Liver (tissue), 9 donors: Measurements from ENCODE around the gene LRRC23. TPM values are rescaled to one million over a fixed set of nuclear protein-coding genes. Genes with fewer than 3 reads are reported as not detected.
A peak's percentile ranks its signal among the peaks of the same experiment; 100 is the strongest.

ENCODE experiments used
- DNase-seq: peaks from one replicate; pipeline ENCODE4 v3.0.0-alpha.2; 2017; ENCODE audit warnings: low spot score
- H3K27ac ChIP-seq, 2 donors: one replicate each; pipeline ENCODE4 v1.7.0; 2013; ENCODE audit warnings: inconsistent platforms in 2 of 2, low read length in 2 of 2, control low read depth in 1 of 2, low read depth in 1 of 2, mild to moderate bottlenecking in 1 of 2
- H3K27me3 ChIP-seq, 4 donors: one replicate each; pipeline versions ENCODE4 v1.6.1 to v1.7.0; 2013; ENCODE audit warnings: low read length in 3 of 4, inconsistent platforms in 1 of 4, mild to moderate bottlenecking in 1 of 4, moderate library complexity in 1 of 4; ENCODE audit not compliant: control insufficient read depth in 4 of 4, insufficient read depth in 4 of 4
- H3K36me3 ChIP-seq, 4 donors: one replicate each; pipeline versions ENCODE4 v1.6.1 to v1.7.0; 2013; ENCODE audit warnings: low read length in 3 of 4, mild to moderate bottlenecking in 3 of 4, low read depth in 1 of 4, moderate library complexity in 1 of 4; ENCODE audit not compliant: control insufficient read depth in 4 of 4, insufficient read depth in 3 of 4
- H3K4me1 ChIP-seq, 4 donors: one replicate each; pipeline versions ENCODE4 v1.6.1 to v1.7.0; 2013; ENCODE audit warnings: low read length in 3 of 4, mild to moderate bottlenecking in 3 of 4, moderate library complexity in 1 of 4; ENCODE audit not compliant: control insufficient read depth in 4 of 4, insufficient read depth in 4 of 4
- H3K4me3 ChIP-seq, 3 donors: one replicate each; pipeline versions ENCODE4 v1.6.1 to v1.7.0; 2013; ENCODE audit warnings: low read length in 3 of 3, control low read depth in 1 of 3, low read depth in 1 of 3, mild to moderate bottlenecking in 1 of 3
- H3K9ac ChIP-seq, 2 donors: one replicate each; pipeline ENCODE4 v1.7.0; 2013; ENCODE audit warnings: low read length in 2 of 2, mild to moderate bottlenecking in 2 of 2, moderate library complexity in 2 of 2, control low read depth in 1 of 2, low read depth in 1 of 2
- H3K9me3 ChIP-seq, 4 donors: one replicate each; pipeline versions ENCODE4 v1.6.1 to v1.7.0; 2013; ENCODE audit warnings: low read length in 3 of 4; ENCODE audit not compliant: control insufficient read depth in 4 of 4
- ATF3 ChIP-seq: IDR thresholded peaks from 2 replicates; pipeline ENCODE4 v1.6.1; 2016; ENCODE audit warnings: antibody characterized with exemption
- EGR1 ChIP-seq, 2 donors: IDR thresholded peaks; 2 replicates each; pipeline ENCODE4 v1.6.1; 2016 to 2018; ENCODE audit warnings: antibody characterized with exemption in 2 of 2, low read depth in 2 of 2
- FOXA1 ChIP-seq: IDR thresholded peaks from 2 replicates; pipeline ENCODE4 v1.6.1; 2016; ENCODE audit warnings: antibody characterized with exemption
- FOXA2 ChIP-seq: IDR thresholded peaks from 2 replicates; pipeline ENCODE4 v1.6.1; 2016; ENCODE audit warnings: antibody characterized with exemption
- GABPA ChIP-seq, 2 donors: IDR thresholded peaks in 1 of 2; conservative IDR thresholded peaks in 1 of 2; 2 replicates each; pipeline ENCODE4 v1.6.1; 2016; ENCODE audit warnings: antibody characterized with exemption in 2 of 2, mild to moderate bottlenecking in 1 of 2, moderate library complexity in 1 of 2
- HNF4A ChIP-seq, 2 donors: conservative IDR thresholded peaks; 2 replicates each; pipeline ENCODE4 v1.6.1; 2016; ENCODE audit warnings: antibody characterized with exemption in 2 of 2, mild to moderate bottlenecking in 2 of 2
- HNF4G ChIP-seq: IDR thresholded peaks from 2 replicates; pipeline ENCODE4 v1.6.1; 2016; ENCODE audit warnings: antibody characterized with exemption
- JUND ChIP-seq, 2 donors: IDR thresholded peaks; 2 replicates each; pipeline ENCODE4 v1.6.1; 2016; ENCODE audit warnings: antibody characterized with exemption in 2 of 2
- NR2F2 ChIP-seq: IDR thresholded peaks from 2 replicates; pipeline ENCODE4 v1.6.1; 2016; ENCODE audit warnings: antibody characterized with exemption
- RAD21 ChIP-seq, 2 donors: IDR thresholded peaks; 2 replicates each; pipeline ENCODE4 v1.6.1; 2016; ENCODE audit warnings: antibody characterized with exemption in 2 of 2, mild to moderate bottlenecking in 2 of 2
- RXRA ChIP-seq, 2 donors: IDR thresholded peaks; 2 replicates each; pipeline ENCODE4 v1.6.1; 2017 to 2018; ENCODE audit warnings: antibody characterized with exemption in 2 of 2, mild to moderate bottlenecking in 1 of 2
- SP1 ChIP-seq: IDR thresholded peaks from 2 replicates; pipeline ENCODE4 v1.6.1; 2018; ENCODE audit warnings: antibody characterized with exemption, mild to moderate bottlenecking
- TAF1 ChIP-seq: conservative IDR thresholded peaks from 2 replicates; pipeline ENCODE4 v1.6.1; 2016; ENCODE audit warnings: antibody characterized with exemption, mild to moderate bottlenecking
- YY1 ChIP-seq: IDR thresholded peaks from 2 replicates; pipeline ENCODE4 v1.6.1; 2016; ENCODE audit warnings: antibody characterized with exemption, mild to moderate bottlenecking
- ZBTB33 ChIP-seq: IDR thresholded peaks from 2 replicates; pipeline ENCODE4 v1.6.1; 2016; ENCODE audit warnings: antibody characterized with exemption
- WGBS: extraction: QIAGEN DNeasy Blood & Tissue Kit; methylation state at CpG from one replicate; pipeline ENCODE4 v1.1.7; 2013; 5-methylcytosine and 5-hydroxymethylcytosine counted together
- polyA plus RNA-seq, 2 donors: library from polyadenylated mRNA; stranded (reverse) in 1 of 2; unstranded in 1 of 2; fragments of 200-250 nt in 1 of 2; fragments of >200 nt in 1 of 2; fragmentation: Nextera tagmentation in 1 of 2; extraction: Ambion mirVana in 1 of 2; gene quantifications; one replicate each; pipeline versions ENCODE4 v1.2.1 to v1.2.3, GENCODE V29; 2013 to 2015
- total RNA-seq, 2 donors: library from RNA; depleted of rRNA; stranded (reverse); fragments of >200 nt; gene quantifications; one replicate each; pipeline ENCODE4 v1.2.3, GENCODE V29; 2014
- TF ChIP-seq, protein P1 (sequence below): fragments of 150-350 bp; IDR thresholded peaks from 2 replicates; pipeline ENCODE4 v1.5.1; 2017; ENCODE audit warnings: improper control_type of control experiment, low read depth, low read length; ENCODE audit not compliant: missing input control
- TF ChIP-seq, protein P2 (sequence below): IDR thresholded peaks from 2 replicates; pipeline ENCODE4 v1.6.1; 2016; ENCODE audit warnings: antibody characterized with exemption, mild to moderate bottlenecking
- TF ChIP-seq, protein P3 (sequence below): IDR thresholded peaks from 2 replicates; pipeline ENCODE4 v1.6.1; 2016; ENCODE audit warnings: antibody characterized with exemption
- donor health status: healthy.
- donor health status: healthy.
- donor health status: healthy.
- donor health status: healthy.
- donor health status: healthy.

The LRRC23 gene
- total and polyA plus RNA-seq, 4 donors: 0.92 to 3.6 (median 2.1) TPM

DNA sequence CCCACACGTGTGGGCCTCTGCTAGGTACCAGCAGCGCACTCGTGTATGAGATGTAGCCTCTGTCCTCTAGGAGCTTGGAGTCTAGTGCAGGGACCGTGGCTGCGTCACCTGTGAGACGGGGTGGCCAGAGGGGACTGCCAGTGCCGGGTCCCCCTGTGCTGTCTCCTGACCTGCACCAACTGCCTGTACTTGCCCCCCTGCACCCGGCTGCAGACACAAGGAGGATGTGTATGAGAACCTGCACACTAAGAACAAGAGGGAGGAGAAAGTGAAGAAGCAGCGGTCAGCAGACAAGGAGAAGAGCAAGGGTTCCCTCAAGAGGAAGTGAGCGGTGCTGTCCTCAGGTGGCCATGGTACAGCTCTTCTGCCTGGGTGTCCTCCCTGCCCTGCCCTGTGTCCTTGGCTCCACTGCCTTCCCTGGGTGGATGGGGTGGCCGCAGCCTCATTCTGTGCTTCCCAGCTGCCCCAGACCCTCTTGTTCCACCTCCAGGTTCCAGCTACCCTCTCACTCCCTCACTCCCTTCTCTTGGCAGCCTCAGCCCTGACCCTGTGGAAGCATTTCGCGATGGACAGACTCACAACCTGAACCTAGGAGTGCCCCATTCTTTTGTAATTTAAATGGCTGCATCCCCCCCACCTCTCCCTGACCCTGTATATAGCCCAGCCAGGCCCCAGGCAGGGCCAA is 56.1 kb downstream of the LRRC23 start:
- Histone ChIP-seq H3K4me3 (no peak overlapping the region), H3K27ac (peak overlapping the region; percentile 42 to 87), H3K4me1 (peaks cover 2 to 40% (median 17%) of the 10 kb centered on the region in 4 donors), H3K36me3 (peaks cover 0 to 8% (median 4%) of the 10 kb centered on the region in 4 donors), H3K27me3 (no peaks in the 10 kb centered on the region), H3K9me3 (no peaks in the 10 kb centered on the region), H3K9ac (no peak overlapping the region)
- TF ChIP-seq FOXA1: no peak
- TF ChIP-seq, protein P1, sequence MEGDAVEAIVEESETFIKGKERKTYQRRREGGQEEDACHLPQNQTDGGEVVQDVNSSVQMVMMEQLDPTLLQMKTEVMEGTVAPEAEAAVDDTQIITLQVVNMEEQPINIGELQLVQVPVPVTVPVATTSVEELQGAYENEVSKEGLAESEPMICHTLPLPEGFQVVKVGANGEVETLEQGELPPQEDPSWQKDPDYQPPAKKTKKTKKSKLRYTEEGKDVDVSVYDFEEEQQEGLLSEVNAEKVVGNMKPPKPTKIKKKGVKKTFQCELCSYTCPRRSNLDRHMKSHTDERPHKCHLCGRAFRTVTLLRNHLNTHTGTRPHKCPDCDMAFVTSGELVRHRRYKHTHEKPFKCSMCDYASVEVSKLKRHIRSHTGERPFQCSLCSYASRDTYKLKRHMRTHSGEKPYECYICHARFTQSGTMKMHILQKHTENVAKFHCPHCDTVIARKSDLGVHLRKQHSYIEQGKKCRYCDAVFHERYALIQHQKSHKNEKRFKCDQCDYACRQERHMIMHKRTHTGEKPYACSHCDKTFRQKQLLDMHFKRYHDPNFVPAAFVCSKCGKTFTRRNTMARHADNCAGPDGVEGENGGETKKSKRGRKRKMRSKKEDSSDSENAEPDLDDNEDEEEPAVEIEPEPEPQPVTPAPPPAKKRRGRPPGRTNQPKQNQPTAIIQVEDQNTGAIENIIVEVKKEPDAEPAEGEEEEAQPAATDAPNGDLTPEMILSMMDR: peak; percentile 6
- 82% methylated on average over 13 of the region's 13 CpGs for WGBS
- no peak for DNase-seq

DNA sequence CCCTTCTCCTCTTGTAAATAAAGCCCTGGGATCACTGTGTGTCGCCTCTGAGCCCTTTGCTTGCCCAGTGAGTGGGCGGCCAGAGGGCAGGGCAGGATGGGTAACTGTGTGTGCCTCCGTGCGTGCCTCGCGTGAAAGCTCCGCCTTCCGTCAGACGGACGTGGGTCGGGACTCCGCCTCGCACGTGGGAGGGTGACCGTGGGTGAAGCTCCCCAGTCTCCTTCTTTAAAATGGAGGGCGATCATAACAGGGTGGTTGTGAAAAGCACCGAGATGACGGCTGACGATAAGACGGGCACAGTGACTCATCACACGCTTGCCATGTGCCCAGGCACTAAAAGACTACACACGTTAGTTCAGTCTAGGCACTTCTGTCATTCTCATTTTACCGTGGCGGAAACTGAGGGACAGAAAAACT is 56.7 kb downstream of the LRRC23 start:
- Histone ChIP-seq H3K27me3 (no peaks in the 10 kb centered on the region), H3K9ac (peak overlapping the region; percentile 2 to 55), H3K27ac (peak overlapping the region; percentile 42 to 87), H3K9me3 (no peaks in the 10 kb centered on the region), H3K36me3 (peaks cover 3 to 14% (median 8%) of the 10 kb centered on the region in 4 donors), H3K4me3 (no peak overlapping the region), H3K4me1 (peaks cover 2 to 40% (median 17%) of the 10 kb centered on the region in 4 donors)
- TF ChIP-seq, protein P1: no peak
- no peak for TF ChIP-seq NR2F2
- TF ChIP-seq RAD21 (IDR thresholded peaks at IDR 0.05): no peak
- peak in 1 of 2 donors; percentile 67 for TF ChIP-seq JUND (IDR thresholded peaks at IDR 0.05)
- no peak for TF ChIP-seq HNF4G
- TF ChIP-seq YY1: peak; percentile 67
- TF ChIP-seq TAF1: no peak
- TF ChIP-seq FOXA2: peak; percentile 71
- TF ChIP-seq SP1: no peak
- TF ChIP-seq HNF4A (conservative IDR thresholded peaks at IDR 0.05): peak in 1 of 2 donors; percentile 63
- TF ChIP-seq, protein P2, sequence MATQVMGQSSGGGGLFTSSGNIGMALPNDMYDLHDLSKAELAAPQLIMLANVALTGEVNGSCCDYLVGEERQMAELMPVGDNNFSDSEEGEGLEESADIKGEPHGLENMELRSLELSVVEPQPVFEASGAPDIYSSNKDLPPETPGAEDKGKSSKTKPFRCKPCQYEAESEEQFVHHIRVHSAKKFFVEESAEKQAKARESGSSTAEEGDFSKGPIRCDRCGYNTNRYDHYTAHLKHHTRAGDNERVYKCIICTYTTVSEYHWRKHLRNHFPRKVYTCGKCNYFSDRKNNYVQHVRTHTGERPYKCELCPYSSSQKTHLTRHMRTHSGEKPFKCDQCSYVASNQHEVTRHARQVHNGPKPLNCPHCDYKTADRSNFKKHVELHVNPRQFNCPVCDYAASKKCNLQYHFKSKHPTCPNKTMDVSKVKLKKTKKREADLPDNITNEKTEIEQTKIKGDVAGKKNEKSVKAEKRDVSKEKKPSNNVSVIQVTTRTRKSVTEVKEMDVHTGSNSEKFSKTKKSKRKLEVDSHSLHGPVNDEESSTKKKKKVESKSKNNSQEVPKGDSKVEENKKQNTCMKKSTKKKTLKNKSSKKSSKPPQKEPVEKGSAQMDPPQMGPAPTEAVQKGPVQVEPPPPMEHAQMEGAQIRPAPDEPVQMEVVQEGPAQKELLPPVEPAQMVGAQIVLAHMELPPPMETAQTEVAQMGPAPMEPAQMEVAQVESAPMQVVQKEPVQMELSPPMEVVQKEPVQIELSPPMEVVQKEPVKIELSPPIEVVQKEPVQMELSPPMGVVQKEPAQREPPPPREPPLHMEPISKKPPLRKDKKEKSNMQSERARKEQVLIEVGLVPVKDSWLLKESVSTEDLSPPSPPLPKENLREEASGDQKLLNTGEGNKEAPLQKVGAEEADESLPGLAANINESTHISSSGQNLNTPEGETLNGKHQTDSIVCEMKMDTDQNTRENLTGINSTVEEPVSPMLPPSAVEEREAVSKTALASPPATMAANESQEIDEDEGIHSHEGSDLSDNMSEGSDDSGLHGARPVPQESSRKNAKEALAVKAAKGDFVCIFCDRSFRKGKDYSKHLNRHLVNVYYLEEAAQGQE: peak; percentile 21
- TF ChIP-seq ATF3: no peak
- TF ChIP-seq RXRA (IDR thresholded peaks at IDR 0.05): peak; percentile 16 to 77
- TF ChIP-seq GABPA (IDR thresholded peaks at IDR 0.05 in 1 of 2, conservative IDR thresholded peaks at IDR 0.05 in 1 of 2): peak in 1 of 2 donors; percentile 24
- peak; percentile 95 to 99 for TF ChIP-seq EGR1 (IDR thresholded peaks at IDR 0.05; ENCODE audit: low read depth in 2 of 2)
- TF ChIP-seq, protein P3, sequence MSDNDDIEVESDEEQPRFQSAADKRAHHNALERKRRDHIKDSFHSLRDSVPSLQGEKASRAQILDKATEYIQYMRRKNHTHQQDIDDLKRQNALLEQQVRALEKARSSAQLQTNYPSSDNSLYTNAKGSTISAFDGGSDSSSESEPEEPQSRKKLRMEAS: peak; percentile 57
- no peak for TF ChIP-seq ZBTB33
- TF ChIP-seq FOXA1: no peak
- DNase-seq: no peak
- 26% methylated on average over 24 of the region's 24 CpGs for WGBS
